ENCODE results near the gene HDAC4.

The HDAC4 gene

DNA sequence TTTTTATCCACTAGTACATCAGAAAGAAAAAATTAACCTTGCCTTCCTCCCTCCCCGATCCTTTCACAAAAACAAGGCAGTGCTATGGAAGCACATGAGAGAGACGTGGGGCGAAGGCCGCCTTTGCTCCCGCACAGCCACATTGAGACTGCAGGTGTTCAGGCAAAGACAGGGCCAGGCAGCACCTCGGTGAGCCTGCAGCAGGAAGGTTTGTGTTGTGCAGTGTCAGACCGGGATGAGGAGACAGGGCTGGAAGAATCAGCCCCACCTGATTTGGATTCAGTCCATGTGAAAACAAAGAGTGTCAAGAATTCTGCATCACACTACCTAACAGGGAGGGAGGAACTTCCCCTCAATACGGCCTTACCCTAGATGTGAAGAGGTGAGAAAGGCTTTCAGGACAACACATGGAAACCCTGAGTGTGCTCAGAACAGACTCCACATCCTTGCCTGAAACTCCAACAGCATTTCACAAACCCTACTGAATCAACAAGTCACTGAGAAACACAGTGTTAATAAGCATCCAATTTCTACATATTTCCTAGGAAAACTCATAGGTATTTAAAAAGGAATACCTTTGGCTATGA, 59.6 kb downstream of the HDAC4 start:
- TF ChIP-seq, protein P1, sequence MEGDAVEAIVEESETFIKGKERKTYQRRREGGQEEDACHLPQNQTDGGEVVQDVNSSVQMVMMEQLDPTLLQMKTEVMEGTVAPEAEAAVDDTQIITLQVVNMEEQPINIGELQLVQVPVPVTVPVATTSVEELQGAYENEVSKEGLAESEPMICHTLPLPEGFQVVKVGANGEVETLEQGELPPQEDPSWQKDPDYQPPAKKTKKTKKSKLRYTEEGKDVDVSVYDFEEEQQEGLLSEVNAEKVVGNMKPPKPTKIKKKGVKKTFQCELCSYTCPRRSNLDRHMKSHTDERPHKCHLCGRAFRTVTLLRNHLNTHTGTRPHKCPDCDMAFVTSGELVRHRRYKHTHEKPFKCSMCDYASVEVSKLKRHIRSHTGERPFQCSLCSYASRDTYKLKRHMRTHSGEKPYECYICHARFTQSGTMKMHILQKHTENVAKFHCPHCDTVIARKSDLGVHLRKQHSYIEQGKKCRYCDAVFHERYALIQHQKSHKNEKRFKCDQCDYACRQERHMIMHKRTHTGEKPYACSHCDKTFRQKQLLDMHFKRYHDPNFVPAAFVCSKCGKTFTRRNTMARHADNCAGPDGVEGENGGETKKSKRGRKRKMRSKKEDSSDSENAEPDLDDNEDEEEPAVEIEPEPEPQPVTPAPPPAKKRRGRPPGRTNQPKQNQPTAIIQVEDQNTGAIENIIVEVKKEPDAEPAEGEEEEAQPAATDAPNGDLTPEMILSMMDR (conservative IDR thresholded peaks at IDR 0.05; ENCODE audit: low read depth, low read length) = no peak
- DNase-seq (ENCODE audit: low read depth) = no peak
- no peak overlapping the region for H3K4me3 ChIP-seq (ENCODE audit: low read depth, low read length)

DNA sequence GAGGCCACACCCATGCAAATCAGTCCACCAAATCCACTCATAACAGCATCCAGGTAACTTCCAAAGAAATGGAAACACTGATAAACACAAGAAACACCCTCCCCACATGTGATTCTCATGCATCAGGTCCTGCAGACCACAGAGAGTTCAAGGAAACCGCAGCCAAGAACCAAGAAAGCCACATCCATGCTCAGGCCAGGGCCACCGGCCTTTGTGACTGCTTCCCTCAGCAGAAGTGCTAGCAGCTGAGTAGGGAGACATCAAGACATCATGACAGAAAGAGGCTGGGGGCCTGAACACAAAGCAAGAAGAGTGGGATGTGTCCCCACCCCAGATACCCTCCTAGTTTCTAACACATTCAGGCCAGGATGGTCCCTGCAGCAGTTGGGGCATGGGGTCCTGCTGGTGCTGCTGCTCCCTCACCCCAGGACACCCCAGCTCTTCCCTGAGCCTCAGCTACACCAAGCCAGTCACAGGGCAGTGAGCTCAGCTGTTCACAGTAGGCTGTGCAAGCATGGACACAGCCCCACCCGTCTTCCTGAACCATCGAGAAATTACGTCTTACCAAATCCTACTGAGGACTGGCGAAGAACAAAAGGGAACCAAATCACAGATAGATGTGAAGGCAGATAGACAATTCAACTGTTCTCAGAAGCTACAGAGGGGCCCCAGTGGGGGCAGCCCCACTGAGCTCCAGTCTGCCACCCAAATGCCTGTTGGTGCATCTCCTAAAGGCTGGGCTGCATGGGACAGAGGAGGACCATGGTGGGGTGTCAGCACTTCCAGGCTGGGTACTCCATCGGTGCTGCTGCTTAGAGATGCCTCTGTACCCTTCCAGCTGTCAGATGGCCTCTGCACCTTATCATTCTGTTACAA, 60.9 kb downstream of the HDAC4 start:
- no peak for DNase-seq (ENCODE audit: low read depth)
- TF ChIP-seq, protein P1 (conservative IDR thresholded peaks at IDR 0.05; ENCODE audit: low read depth, low read length) = no peak
- no peak overlapping the region for H3K4me3 ChIP-seq (ENCODE audit: low read depth, low read length)

- TF ChIP-seq, protein P1 (conservative IDR thresholded peaks at IDR 0.05; ENCODE audit: low read depth, low read length) = no peak
- no peak for DNase-seq (ENCODE audit: low read depth)
- H3K4me3 ChIP-seq (ENCODE audit: low read depth, low read length) = no peak overlapping the region
These were observed 61.6 kb downstream of the HDAC4 start for GRCh38 chr2:239339241-239339640.

DNA sequence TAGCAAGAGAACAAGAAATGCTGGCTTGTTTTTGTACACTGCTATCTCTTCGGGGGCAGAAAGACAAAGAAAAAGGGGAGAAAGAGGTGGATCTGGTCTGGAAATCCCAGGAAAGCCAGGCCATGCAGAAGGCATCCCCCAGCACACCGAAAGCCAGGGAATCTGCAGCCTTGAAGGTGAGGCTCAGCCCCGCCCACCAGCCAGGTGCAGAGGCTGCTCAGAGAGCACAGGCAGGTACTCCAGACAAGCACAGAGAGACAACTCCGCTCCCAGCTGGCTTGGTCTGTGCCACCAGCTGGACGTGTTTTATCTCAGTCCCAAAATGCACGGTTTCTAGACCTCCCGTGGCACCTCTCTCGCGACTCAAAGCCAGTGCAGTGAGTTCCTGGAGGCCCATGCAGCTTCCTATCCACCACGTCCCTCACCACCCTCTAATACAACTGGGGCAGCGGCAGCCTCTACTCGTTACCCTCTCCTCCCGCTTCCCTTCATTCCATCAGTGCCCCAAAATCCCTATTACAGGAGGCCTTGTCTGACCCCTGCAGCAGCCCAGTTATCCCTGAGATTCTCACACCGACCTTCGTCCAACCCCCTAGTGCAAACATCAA, 62.8 kb downstream of the HDAC4 start:
- TF ChIP-seq, protein P1 (conservative IDR thresholded peaks at IDR 0.05; ENCODE audit: low read depth, low read length) = no peak
- H3K4me3 ChIP-seq (ENCODE audit: low read depth, low read length) = no peak overlapping the region
- DNase-seq (ENCODE audit: low read depth) = no peak

DNA sequence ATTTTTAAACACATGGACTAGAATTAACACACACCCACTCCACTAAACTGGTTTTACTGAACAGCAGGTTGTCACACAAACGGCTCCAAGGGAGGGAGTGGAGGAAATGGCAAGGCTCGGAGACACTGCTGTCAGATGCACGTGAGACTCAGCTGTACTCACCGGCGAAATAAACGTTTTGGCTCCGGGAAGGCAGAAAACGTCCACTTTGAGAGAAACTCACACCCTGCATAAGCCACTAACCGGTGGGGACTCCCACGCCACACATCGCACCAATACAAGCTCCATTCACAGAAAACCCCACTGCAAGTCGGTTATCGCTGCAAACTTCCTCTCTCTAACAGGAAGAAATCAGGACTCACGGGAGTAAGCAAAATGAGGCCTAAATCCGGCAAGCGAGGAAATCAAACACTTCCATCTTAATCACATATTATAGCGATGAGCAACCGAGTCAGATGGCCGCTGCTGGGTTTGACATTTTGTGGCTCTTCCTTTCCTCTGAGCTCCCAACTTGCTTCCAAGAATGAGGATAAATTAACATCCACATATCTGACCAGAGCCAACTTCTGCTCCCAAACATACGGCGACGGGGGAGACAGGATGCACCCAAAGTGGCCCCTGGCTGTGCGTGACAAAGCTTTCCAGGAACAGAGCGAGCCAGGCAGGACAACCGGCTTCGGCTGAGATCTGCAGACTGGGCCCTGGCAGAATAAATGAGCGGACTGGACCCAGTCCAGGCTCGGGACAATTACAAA, 63.5 kb downstream of the HDAC4 start:
- TF ChIP-seq, protein P1 (conservative IDR thresholded peaks at IDR 0.05; ENCODE audit: low read depth, low read length) = no peak
- H3K4me3 ChIP-seq (ENCODE audit: low read depth, low read length) = no peak overlapping the region
- no peak for DNase-seq (ENCODE audit: low read depth)

DNA sequence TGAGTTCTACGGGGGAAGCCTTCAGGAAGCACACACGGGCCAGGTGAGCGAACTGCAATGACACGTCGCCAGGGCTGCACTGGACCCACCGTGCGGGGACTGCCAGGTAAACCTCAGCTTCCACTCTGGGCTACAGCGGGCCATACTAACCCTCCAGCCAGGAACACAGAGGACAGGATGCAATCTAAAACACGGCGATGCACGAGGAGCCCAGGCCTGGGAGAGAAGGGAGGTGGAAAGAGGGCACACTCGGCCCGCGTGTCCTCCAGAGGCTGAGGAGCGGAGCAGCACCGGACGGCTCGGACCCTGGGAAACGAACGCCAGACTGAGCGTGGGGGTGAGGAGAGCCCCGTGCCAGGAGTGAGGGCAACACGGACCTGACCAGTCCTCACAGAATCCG, 69.3 kb downstream of the HDAC4 start:
- TF ChIP-seq, protein P1 (conservative IDR thresholded peaks at IDR 0.05; ENCODE audit: low read depth, low read length) = no peak
- no peak for DNase-seq (ENCODE audit: low read depth)

More for the DNA sequence above, 69.3 kb downstream of the HDAC4 start:
- H3K4me3 ChIP-seq (ENCODE audit: low read depth, low read length) = no peak overlapping the region

All from choroid plexus epithelial cell (primary cell).